Spinal cord (tissue), 10 donors: ENCODE data around the gene STPG4. TPM values are rescaled to one million over a fixed set of nuclear protein-coding genes. Genes with fewer than 3 reads are reported as not detected.

Experiments used
- DNase-seq, 6 donors: peaks; one replicate each; pipeline versions ENCODE4 v3.0.0 to v3.0.0-alpha.2; 2013 to 2015; ENCODE audit warnings: low spot score in 6 of 6, low read depth in 4 of 6
- H3K27ac ChIP-seq: one replicate; pipeline ENCODE4 v1.5.1; 2013; ENCODE audit warnings: low read depth, low read length, control low read depth
- H3K27me3 ChIP-seq: one replicate; pipeline ENCODE4 v1.6.1; 2013; ENCODE audit warnings: low read length; ENCODE audit not compliant: control insufficient read depth, insufficient read depth
- H3K36me3 ChIP-seq: one replicate; pipeline ENCODE4 v1.6.1; 2013; ENCODE audit warnings: low read length; ENCODE audit not compliant: control insufficient read depth, insufficient read depth
- H3K4me1 ChIP-seq: one replicate; pipeline ENCODE4 v1.6.1; 2013; ENCODE audit warnings: low read length; ENCODE audit not compliant: control insufficient read depth, insufficient read depth
- H3K4me3 ChIP-seq: one replicate; pipeline ENCODE4 v1.5.1; 2013; ENCODE audit warnings: low read depth, low read length, control low read depth
- H3K9me3 ChIP-seq: one replicate; pipeline ENCODE4 v1.6.1; 2013; ENCODE audit warnings: low read length; ENCODE audit not compliant: control insufficient read depth, insufficient read depth
- WGBS: methylation state at CpG from one replicate; pipeline ENCODE4 v1.1.5; 2013; ENCODE audit warnings: missing lambda C conversion rate; ENCODE audit not compliant: insufficient coverage; 5-methylcytosine and 5-hydroxymethylcytosine counted together
- polyA plus RNA-seq, 2 donors: library from polyadenylated mRNA; unstranded; fragments of 120-200 nt; gene quantifications; one replicate each; pipeline ENCODE4 v1.2.1, GENCODE V29; 2013; ENCODE audit not compliant: insufficient read length in 2 of 2
- total RNA-seq, 2 donors: library from RNA; depleted of rRNA in 1 of 2; stranded (reverse); fragments of 120-200 nt in 1 of 2; fragments of >200 nt in 1 of 2; gene quantifications; one replicate each; pipeline versions ENCODE4 v1.2.3 to v1.2.4, GENCODE V29; 2013 to 2014
- donor health status: healthy.

Gene STPG4
- total and polyA plus RNA-seq, 4 donors, result 0.35 to 0.74 (median 0.44) TPM; not detected in 1

DNA sequence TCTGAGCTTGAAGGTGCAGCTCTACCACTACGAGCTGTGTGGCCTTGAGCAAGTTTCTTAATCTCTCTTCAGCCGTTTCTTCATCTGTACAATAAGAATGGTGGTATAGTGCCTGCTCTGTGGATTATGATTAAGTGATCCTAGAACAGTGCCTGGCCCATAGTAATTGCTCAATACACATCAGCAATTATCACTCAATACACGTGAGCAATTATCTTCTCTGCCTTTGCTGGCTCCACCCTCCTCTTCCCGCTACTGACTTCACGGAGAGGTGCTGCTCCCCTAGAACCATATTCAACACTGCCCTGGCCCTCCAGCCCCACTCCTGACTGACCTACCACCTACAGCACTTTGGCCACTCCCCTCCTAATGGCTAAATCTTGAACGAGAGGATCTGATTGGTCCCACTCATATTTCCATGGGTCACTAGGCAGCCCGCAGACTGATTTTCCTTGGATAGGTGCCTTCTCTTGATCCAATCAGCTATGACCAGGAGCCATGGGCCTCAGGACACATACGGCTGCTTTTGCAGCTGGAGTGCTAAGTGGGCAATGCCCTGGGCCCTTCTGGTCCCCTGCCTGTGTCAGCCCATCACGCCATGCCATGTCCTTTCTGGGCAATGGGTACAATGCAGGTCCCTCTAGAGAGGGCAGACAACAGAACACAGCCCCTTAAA, 77.5 kb downstream of the STPG4 start:
- Histone ChIP-seq H3K27me3 (no peaks in the 10 kb centered on the region), H3K36me3 (peaks cover 26% of the 10 kb centered on the region), H3K27ac (peak overlapping the region; percentile 59), H3K4me1 (peaks cover 66% of the 10 kb centered on the region), H3K4me3 (no peak overlapping the region), H3K9me3 (no peaks in the 10 kb centered on the region)
- WGBS, result 93% methylated on average over 7 of the region's 9 CpGs
- DNase-seq, result no peak

DNA sequence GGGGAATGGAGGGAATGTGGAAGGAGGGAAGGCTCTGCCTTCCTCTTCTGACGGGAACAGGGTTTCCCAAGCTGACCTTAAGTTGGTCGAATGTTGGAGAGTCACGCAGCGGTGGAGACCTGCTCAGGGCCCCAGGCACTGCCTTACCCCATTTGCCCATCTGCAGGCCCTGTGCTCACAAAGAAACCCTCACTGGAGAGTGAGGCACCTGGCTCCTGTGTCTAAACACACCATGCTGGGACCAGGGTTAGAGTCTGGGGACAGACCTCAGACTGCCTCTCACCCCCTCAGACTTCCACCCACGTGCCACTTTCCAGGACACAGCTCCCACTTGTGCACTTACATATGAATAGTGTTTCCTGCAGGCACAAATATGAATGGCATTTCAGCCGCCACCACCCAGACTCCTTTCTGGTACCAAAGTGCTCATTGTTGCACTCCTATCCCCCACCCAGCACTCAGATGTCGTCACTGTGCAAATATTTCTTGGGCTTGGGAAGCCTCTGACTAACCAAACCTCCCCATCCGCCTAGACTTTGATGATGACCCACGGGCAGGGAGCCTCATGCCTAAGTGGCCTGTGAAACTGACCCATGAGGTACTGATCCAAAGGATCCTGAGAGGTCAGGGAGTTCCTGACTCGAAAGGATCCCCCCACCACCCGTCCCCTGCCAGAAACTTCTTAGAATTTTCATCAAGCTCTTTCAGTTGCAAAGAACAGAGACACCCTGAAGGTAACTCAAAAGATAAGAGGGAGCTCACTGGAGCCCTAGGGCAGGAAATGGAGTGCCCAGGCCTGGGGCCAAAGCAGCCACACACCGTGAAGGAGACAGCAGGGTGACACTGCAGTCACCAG, 78.3 kb downstream of the STPG4 start:
- Histone ChIP-seq H3K27me3 (no peaks in the 10 kb centered on the region), H3K4me1 (peaks cover 74% of the 10 kb centered on the region), H3K27ac (peak overlapping the region; percentile 59), H3K9me3 (no peaks in the 10 kb centered on the region), H3K4me3 (no peak overlapping the region), H3K36me3 (peaks cover 30% of the 10 kb centered on the region)
- 69% methylated on average over 12 of the region's 12 CpGs for WGBS
- peak in 1 of 6 donors; percentile 53 for DNase-seq

DNA sequence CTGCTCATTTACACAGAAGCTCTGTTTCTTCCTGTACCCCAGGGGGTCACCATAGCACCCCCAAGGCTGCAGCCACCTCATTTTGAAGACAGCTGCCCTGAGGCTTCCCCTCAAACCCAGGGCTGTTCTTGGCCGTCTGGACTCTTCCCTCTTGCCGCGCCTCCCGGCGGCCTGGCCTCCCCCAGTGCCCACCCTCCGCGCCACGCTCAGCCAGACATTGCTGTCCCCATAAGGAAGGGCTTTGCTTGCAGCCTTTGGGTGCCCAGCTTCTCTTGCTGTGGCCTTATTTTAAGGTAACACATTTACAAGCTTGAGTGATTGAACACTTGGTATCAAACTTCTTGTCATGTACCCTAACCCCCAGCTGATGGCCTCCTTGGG, 79.0 kb downstream of the STPG4 start:
- no peak for DNase-seq
- Histone ChIP-seq H3K4me3 (no peak overlapping the region), H3K9me3 (no peaks in the 10 kb centered on the region), H3K27me3 (no peaks in the 10 kb centered on the region), H3K4me1 (peaks cover 81% of the 10 kb centered on the region), H3K27ac (peak overlapping the region; percentile 59), H3K36me3 (peaks cover 37% of the 10 kb centered on the region)
- WGBS, result 92% methylated on average over 8 of the region's 8 CpGs

DNA sequence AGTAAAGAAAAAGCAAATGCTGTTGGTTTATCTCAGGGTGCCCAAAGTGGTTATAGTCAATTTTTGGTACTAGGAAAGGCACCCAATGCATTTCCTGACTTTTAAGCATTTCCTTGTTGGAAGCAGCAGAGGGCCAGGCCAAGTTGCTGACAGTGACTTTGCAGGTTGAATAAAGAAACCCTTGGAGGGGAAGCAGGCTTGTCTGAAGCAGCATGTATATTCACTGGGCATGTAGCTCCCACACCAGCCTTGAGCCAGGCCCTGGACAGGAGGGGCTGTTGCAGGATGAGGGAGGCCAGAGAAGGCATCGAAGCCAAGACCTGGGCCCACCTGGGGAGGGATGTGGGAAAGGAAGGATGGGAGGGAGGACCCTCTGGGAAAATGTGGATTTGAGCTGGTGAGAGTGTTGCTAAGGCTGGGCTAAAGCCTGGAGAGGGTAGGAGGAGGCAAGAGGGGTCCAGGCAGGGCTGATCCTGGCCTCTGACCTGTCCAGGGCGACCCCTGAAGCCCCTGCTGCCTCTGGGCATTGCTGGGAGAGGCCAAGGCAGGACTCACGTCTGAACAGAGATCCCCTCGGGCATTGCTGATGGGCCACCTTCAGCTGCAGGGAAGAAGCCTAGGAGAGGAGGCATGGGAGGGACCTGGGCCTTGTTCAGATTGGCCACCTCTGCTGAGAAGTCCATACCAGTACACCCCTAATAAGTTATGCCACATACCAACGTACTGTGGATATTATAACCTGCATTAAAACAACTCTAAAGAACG, 79.6 kb downstream of the STPG4 start:
- peaks cover 41% of the 10 kb centered on the region for H3K36me3 ChIP-seq
- 65% methylated on average over 6 of the region's 6 CpGs for WGBS
- peaks cover 86% of the 10 kb centered on the region for H3K4me1 ChIP-seq
- H3K27me3 ChIP-seq, result no peaks in the 10 kb centered on the region
- no peak overlapping the region for H3K4me3 ChIP-seq
- H3K9me3 ChIP-seq, result no peaks in the 10 kb centered on the region
- peak in 1 of 6 donors; percentile 57 for DNase-seq
- peak overlapping the region; percentile 59 for H3K27ac ChIP-seq

DNA sequence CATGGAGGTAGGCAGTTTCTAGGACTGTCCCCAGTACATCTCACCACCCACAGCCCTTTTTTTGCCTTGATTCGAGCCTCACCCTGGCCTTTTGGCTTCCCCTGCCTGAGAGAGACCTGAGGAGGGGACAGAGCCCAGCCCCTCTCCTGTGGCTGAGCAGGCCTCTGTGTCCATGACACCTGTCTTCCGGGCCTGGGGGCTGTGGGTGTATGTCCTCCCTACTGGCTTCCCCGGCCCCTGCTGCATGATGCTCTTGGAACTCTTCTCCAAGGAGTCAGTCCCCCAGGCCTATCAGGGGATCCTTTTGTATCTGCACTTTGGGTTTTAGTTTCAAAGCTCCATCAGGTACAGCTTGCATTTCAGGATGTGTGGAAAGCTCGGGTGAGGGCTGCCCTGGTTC, 80.4 kb downstream of the STPG4 start:
- peaks cover 48% of the 10 kb centered on the region for H3K36me3 ChIP-seq
- H3K9me3 ChIP-seq, result no peaks in the 10 kb centered on the region
- peaks cover 89% of the 10 kb centered on the region for H3K4me1 ChIP-seq
- DNase-seq, result no peak
- H3K27me3 ChIP-seq, result no peaks in the 10 kb centered on the region
- no peak overlapping the region for H3K27ac ChIP-seq
- 92% methylated on average over 2 of the region's 4 CpGs for WGBS
- no peak overlapping the region for H3K4me3 ChIP-seq

DNA sequence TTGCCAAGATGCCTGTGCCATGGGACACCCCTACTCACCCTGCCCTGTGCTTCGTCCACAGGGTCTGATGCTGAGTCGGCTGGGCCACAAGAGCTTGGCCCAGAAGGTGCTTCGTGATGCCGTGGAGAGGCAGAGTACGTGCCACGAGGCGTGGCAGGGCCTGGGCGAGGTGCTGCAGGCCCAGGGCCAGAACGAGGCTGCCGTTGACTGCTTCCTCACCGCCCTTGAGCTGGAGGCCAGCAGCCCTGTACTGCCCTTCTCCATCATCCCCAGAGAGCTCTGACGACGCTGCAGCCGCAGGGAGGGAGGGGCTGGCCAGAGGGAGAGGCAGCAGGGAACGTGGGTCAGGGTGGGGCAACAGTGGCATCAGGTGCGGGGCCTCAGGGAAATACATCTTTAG, 81.5 kb downstream of the STPG4 start:
- no peak for DNase-seq
- peak overlapping the region; percentile 36 for H3K27ac ChIP-seq
- peaks cover 58% of the 10 kb centered on the region for H3K36me3 ChIP-seq
- no peak overlapping the region for H3K4me3 ChIP-seq
- 69% methylated on average over 16 of the region's 16 CpGs for WGBS
- no peaks in the 10 kb centered on the region for H3K27me3 ChIP-seq
- peaks cover 94% of the 10 kb centered on the region for H3K4me1 ChIP-seq
- no peaks in the 10 kb centered on the region for H3K9me3 ChIP-seq

DNA sequence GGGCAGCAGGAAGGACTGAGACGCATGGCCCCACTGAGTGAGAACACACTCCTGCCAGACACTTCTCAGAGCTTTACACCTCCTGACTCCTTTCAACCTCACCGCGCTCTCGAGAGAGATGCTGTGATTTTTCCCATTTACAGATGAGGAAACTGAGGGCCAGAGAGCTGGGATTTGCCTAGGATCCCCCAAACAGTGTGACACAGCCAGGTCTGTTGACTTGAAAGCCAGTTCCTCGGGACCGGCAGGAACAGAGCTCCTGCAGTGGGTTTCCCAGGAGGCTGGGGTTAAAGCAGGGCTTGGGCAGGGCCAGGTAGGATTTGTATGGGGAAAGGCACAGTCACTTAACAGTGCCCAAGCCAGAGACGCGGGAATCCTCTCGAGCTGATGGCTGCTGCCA, 81.9 kb downstream of the STPG4 start:
- Histone ChIP-seq H3K9me3 (no peaks in the 10 kb centered on the region), H3K27me3 (no peaks in the 10 kb centered on the region), H3K4me3 (no peak overlapping the region), H3K4me1 (peaks cover 94% of the 10 kb centered on the region), H3K27ac (peak overlapping the region; percentile 36), H3K36me3 (peaks cover 58% of the 10 kb centered on the region)
- 82% methylated on average over 9 of the region's 9 CpGs for WGBS
- no peak for DNase-seq

DNA sequence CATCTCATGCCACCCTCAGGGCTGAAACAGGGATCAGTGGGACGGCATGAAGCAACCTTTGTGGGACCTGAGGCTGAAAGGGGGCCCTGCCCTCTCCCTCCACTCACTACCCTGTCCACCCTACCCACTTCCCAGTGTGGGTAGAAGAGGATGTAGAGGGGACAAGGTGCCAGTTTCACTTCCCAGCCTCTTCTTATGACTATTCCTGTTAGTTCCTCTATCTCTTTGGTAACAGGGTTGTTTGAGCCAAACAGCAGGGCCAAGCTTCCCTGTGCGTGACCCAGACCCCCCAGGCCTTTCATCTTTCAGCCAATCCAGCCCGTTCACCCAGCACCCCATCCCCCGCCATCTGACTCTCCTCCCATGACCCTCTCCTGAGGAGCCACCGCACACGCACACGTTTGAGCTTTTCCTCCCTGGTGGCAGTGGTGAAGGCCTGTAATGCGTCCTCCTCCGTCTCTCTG, 82.3 kb downstream of the STPG4 start:
- Histone ChIP-seq H3K36me3 (peaks cover 61% of the 10 kb centered on the region), H3K27me3 (no peaks in the 10 kb centered on the region), H3K4me3 (no peak overlapping the region), H3K9me3 (no peaks in the 10 kb centered on the region), H3K27ac (peak overlapping the region; percentile 36), H3K4me1 (peaks cover 97% of the 10 kb centered on the region)
- 40% methylated on average over 6 of the region's 9 CpGs for WGBS
- no peak for DNase-seq

DNA sequence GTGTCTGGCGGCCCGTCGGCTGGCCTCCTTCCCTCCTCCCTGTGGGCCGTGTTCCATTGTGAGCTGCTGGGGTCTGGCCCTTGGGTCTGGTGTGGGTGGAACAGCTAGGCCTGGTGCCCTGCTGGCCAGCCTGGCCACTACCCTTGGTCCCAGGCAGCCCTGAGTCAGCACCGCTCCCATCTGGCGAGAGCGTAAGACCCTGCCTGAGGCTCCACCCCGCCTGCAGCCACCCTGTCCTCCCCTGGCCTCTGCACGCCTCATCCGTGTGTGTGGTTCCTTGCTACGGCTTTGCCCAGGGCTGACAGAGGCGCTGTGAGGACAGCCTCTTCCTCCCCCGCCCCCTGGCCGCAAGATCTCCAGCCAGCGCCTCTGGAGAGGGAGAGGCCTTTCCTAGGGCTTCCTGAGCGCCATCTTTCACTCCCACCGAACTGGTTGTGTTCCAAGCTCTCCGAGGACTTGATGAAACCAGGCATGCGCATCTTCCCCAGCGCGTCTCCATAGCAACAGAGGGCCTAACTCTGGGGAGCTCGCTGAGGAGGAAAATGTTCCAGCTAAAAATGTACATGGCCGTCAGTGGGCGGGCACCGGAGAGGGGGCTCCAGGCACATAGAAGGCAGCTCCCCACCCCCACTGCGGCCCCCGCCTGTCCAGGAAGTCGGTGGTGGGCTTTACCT, 83.0 kb downstream of the STPG4 start:
- Histone ChIP-seq H3K27me3 (no peaks in the 10 kb centered on the region), H3K4me1 (peaks cover 94% of the 10 kb centered on the region), H3K36me3 (peaks cover 65% of the 10 kb centered on the region), H3K27ac (peak overlapping the region; percentile 81), H3K4me3 (no peak overlapping the region), H3K9me3 (no peaks in the 10 kb centered on the region)
- peak; percentile 77 to 99 (median 89) for DNase-seq
- 37% methylated on average over 25 of the region's 28 CpGs for WGBS
